Midbrain (tissue), 1 donor: ENCODE data around the gene CTNND1.
A peak's percentile ranks its signal among the peaks of the same experiment; 100 is the strongest.
"Not testable (repeated sequence)": the region's sequence is repeated elsewhere in the genome, so short reads cannot be mapped to it uniquely, and the experiment has no call there.

Experiments
- DNase-seq: peaks from one replicate; lab custom pipeline; 2025; lab: John Stamatoyannopoulos, UW

Gene CTNND1, protein sequence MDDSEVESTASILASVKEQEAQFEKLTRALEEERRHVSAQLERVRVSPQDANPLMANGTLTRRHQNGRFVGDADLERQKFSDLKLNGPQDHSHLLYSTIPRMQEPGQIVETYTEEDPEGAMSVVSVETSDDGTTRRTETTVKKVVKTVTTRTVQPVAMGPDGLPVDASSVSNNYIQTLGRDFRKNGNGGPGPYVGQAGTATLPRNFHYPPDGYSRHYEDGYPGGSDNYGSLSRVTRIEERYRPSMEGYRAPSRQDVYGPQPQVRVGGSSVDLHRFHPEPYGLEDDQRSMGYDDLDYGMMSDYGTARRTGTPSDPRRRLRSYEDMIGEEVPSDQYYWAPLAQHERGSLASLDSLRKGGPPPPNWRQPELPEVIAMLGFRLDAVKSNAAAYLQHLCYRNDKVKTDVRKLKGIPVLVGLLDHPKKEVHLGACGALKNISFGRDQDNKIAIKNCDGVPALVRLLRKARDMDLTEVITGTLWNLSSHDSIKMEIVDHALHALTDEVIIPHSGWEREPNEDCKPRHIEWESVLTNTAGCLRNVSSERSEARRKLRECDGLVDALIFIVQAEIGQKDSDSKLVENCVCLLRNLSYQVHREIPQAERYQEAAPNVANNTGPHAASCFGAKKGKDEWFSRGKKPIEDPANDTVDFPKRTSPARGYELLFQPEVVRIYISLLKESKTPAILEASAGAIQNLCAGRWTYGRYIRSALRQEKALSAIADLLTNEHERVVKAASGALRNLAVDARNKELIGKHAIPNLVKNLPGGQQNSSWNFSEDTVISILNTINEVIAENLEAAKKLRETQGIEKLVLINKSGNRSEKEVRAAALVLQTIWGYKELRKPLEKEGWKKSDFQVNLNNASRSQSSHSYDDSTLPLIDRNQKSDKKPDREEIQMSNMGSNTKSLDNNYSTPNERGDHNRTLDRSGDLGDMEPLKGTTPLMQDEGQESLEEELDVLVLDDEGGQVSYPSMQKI

DNA sequence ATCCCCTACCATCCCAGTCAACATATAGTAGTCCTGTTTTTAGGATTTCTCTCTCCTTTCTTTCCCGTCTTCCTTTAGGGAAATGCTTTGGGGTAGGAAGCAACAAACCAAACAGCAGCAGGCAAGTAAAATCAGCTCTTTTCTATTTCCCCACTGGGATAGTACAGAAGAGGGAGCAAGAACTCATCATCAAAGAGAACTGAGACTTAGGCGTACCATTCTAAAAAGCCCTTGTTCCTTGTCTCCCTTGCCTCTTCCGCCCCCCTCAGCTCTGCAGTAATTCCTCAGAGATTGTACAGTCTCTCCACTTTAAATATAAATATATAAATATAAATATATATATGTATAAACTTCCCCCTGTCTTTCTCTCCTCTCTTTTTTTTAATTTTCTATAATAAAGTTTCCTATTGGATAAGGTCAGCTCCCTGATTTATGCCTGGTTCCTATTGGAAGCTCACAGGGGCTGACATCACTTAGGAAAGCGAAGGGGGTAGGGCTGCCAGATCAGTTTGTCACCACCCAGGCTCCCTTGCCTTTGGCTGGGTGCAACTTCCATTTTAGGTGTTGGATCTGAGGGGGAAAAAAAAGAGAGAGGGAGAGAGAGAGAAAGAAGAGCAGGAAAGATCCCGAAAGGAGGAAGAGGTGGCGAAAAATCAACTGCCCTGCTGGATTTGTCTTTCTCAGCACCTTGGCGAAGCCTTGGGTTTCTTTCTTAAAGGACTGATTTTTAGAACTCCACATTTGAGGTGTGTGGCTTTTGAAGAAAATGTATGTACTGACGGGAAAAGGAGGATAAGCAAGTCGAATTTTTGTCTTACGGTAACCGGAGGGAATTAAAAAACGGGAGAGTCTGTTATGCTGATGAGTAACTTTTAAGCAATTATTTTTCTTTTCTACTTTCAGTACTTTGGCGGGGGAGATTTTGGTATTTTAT, at the start of gene CTNND1:
TSS of gene CTNND1 (plus strand) at position 502 of the 934 bp plus-strand sequence. CDS start 29,677 bp downstream, outside the sequence.
- peak; percentile 87 for DNase-seq

GRCh38 chr11:57712256-57713150, 49.1 kb upstream of the CTNND1 start, which contains the start of gene TMX2:
TMX2 (plus strand) TSS chr11:57712593; CDS start chr11:57712619, 26 bp downstream.
- peak; percentile 99 for DNase-seq

DNA sequence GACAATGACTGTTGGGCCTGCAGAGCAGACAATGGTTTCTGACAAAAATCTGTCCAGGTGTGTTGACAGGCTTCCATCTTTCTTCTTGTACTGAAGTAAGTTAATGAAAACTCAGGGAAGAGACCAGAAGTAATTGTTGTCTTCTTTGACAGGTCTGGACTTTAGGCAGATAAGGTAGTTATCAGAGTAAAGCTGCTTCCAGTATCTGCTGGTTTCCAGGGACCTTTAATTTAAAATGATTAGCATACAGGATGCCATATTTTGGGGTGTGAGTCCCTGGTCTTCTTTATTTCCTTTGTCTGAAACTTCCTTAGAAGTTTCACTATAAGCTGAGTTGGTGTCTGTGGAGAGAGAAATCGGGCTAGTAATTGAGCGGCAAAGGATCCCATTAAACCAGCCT, 47.8 kb upstream of the CTNND1 start:
- no peak for DNase-seq

DNA sequence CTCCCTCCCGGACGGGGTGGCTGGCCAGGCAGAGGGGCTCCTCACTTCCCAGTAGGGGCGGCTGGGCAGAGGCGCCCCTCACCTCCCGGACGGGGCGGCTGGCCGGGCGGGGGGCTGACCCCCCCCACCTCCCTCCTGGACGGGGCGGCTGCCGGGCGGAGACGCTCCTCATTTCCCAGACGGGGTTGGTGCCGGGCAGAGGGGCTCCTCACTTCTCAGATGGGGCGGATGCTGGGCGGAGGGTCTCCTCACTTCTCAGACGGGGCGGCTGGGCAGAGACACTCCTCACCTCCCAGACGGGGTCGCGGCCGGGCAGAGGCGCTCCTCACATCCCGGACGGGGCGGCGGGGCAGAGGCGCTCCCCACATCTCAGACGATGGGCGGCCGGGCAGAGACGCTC, 44.9 kb upstream of the CTNND1 start:
- not testable (repeated sequence) for DNase-seq

GRCh38 chr11:57727185-57727584, 34.4 kb upstream of the CTNND1 start:
- DNase-seq = no peak

DNA sequence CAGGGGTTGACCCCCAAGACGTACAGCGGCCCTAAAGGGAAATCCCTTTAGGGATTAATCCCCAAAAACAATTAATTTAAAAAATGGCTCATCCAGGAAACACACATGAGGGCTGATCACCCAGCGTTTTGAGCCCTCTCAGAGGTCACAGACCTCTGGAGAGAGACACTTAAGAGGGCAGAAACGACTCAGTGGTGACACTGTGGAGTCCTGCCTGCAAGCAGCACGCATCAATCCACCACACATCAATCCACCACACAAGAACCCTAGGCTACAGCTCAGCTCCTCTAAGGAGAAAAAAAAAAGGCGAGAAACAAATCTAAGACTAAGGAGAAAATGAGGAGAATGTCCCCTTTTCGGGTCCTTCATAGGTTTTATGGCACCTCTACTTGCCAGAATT, 32.8 kb upstream of the CTNND1 start:
- no peak for DNase-seq

- DNase-seq = no peak
These were observed 32.1 kb upstream of the CTNND1 start for GRCh38 chr11:57729479-57729878.

- no peak for DNase-seq
These were observed 28.9 kb upstream of the CTNND1 start for GRCh38 chr11:57732661-57733060.

GRCh38 chr11:57735619-57736298, 25.8 kb upstream of the CTNND1 start:
- no peak for DNase-seq

GRCh38 chr11:57741132-57742086, 20.2 kb upstream of the CTNND1 start, which contains the start of gene SELENOH:
SELENOH (plus strand) TSS chr11:57741491; CDS start chr11:57741596, 105 bp downstream.
- peak; percentile 93 for DNase-seq

DNA sequence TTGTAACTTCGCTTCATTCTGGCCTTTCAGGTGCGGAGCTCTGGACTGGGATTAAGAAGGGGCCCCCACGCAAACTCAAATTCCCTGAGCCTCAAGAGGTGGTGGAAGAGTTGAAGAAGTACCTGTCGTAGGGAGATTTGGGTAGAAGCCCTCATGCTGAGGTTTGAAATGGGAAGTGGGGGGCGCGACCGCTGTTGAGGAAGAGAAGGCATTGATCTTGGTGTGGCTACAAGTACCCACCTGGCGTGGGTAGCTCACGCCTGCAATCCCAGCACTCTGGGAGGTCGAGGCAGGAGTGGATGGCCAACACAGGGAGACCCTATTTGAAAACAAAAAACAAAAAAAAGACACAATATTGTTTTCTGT, 19.5 kb upstream of the CTNND1 start:
- DNase-seq = no peak

DNA sequence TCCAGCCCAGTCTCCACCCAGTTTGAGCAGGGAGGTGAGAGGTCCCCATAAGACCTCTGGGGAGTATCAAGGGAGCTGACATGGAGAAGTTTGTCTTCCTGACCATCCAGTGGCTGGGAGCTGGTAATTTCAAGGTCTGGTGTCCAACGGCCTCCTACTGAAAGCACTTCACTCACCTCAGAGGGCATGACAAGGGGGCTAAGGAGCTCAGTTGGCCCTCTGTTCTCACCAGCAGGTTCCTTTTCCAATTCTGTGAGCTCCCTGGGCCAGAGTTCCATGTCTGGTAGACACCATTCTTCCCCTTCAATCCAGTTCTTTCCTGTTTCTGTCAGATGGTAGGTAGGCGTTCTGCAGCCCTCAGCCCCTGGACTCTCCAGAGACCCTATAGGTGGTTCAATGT, 17.2 kb upstream of the CTNND1 start:
- DNase-seq = no peak

DNA sequence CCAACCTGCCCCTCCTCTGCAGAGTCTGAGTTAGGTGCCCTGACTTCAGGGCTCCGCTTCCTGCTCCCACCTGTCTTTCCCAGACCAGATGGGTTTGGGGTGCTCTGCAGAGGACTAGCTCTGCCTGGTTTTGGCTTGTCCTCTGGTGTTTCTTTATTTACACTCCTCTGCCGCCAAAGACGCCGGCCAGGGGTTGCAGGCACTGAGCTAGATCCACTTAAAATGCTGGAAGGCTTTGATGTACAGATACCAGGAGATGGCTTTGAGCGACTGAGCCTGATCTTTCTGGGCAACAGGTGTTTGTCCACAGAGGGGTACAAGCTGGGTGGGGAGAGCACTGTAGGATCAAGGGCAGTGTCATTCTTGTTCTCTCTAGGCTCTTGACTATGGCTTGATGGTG, 16.4 kb upstream of the CTNND1 start:
- no peak for DNase-seq

DNA sequence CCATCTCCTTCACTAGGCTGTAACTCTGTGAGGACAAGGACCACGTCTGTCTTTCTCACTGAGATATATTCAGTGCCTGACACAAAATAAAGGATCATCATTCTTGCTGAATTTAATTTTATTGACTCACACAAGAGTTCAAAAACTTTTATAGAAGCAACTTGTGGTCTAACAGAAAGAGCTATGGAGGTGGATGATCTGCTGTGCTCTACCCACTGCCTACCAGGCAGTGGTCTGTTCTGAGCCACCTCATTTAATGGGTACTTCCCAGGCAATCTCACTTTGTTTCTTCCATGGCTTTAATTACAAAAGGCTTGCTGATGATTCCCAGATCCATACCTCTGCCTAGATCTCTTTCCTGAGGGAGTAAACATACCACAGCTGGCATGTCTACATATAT, 14.7 kb upstream of the CTNND1 start:
- no peak for DNase-seq

DNA sequence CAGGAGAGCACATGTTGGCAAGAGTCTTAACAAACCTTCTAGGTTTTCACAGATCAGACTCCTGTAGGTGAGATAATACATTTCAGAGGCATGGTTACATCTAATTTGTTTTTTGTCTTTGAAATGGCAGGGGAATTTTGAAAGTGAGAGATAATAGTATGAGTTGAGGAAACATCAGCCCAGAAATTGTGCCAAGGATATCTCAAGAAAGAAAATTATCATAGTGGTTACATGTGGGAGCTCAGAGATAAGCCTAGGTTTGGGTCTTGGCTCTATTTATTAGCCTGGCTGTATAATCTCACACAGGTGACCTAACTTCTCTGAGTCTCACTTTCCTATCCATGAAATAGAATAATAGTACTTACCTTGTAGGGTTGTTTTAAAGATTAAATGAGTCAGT, 10.4 kb upstream of the CTNND1 start:
- DNase-seq = no peak

DNA sequence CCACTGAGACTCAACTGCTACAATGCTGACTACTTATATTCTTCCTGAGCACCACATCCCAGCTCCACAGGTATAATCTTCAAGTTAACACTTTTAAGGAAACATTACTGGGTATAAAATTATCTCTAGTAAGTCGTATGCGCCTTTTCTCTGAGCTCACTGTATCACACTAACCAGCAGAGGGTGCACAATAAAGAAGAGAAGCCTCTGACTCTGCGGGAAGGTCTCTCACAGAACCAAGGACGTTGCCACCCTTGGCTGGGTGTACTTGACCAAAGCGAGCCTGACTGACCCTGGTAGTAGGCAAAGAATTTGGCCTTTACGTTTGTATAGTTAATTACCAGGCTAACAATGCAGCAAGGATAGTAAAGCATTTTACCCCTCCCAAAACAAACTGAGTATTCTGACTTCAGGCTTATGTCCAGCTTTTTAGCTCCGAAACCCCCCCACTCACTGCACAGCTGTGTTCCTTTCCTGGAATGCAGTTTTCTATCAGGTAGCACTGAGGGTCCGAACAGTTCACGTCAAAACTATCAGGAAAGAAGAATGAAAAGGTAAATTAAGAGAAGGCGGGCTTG, 9.8 kb upstream of the CTNND1 start, which contains the start of gene BTBD18:
TSS of gene BTBD18 (minus strand) at position 144 of the 578 bp plus-strand sequence. CDS start 631 bp downstream, outside the sequence.
- DNase-seq = peak; percentile 22

- DNase-seq = no peak
These were observed 8.6 kb upstream of the CTNND1 start for GRCh38 chr11:57752954-57753353.

GRCh38 chr11:57758174-57758573, 3.4 kb upstream of the CTNND1 start:
- DNase-seq = no peak
